PC-3 (cell line): ENCODE data around the gene ACER3. TPM values are rescaled to one million over a fixed set of nuclear protein-coding genes. Genes with fewer than 3 reads are reported as not detected.

Experiments
- ATAC-seq: fragments of 200-7000 bp; cut with Tn5 transposase; 2 replicates; pipeline ENCODE4 v1.9.1; 2020; ENCODE audit warnings: mild to moderate bottlenecking, moderate library complexity
- BruUV-seq: library from RNA; stranded (reverse); fragments of 400-500 nt; replicated peaks from 2 replicates; lab custom pipeline; 2021; lab: Mats Ljungman, UMichigan
- CTCF ChIA-PET: fragments of 300-600 bp; sonication (Branson Sonifier 250); formaldehyde crosslinking; loops from one replicate; lab custom pipeline; 2022; ENCODE audit warnings: antibody characterized with exemption; lab: Charles Lee
- POLR2A ChIA-PET: fragments of 300-600 bp; sonication (Branson Sonifier 250); formaldehyde crosslinking; loops from one replicate; lab custom pipeline; 2022; ENCODE audit warnings: antibody characterized with exemption; ENCODE audit not compliant: unreplicated experiment; lab: Charles Lee
- DNase-seq: peaks from one replicate; pipeline ENCODE4 v3.0.0-alpha.2; 2015
- H2AFZ ChIP-seq: fragments of 300-600 bp; sonication (generic); 2 replicates; pipeline ENCODE4 v1.6.0; 2016; ENCODE audit warnings: antibody characterized with exemption, low read length
- H3F3A ChIP-seq: fragments of 300-600 bp; sonication (generic); one replicate; pipeline ENCODE4 v1.6.0; 2017; ENCODE audit warnings: antibody characterized with exemption, low read length, control low read depth, mild to moderate bottlenecking; ENCODE audit not compliant: unreplicated experiment
- H3K27ac ChIP-seq: fragments of 300-600 bp; sonication (generic); 2 replicates; pipeline ENCODE4 v1.5.1; 2016; ENCODE audit warnings: mild to moderate bottlenecking, low read length
- H3K27me3 ChIP-seq: fragments of 300-600 bp; sonication (generic); 2 replicates; pipeline ENCODE4 v1.6.1; 2016; ENCODE audit warnings: low read length, mixed read lengths
- H3K36me3 ChIP-seq: fragments of 300-600 bp; sonication (generic); 2 replicates; pipeline ENCODE4 v1.6.1; 2016; ENCODE audit warnings: low read depth, mixed run types, low read length, mixed read lengths
- H3K4me1 ChIP-seq: fragments of 300-600 bp; sonication (generic); 2 replicates; pipeline ENCODE4 v1.5.1; 2016; ENCODE audit warnings: low read length; ENCODE audit not compliant: insufficient read depth
- H3K4me2 ChIP-seq: fragments of 300-600 bp; sonication (generic); 2 replicates; pipeline ENCODE4 v1.6.0; 2016; ENCODE audit warnings: low read length
- H3K4me3 ChIP-seq: fragments of 300-600 bp; sonication (generic); 2 replicates; pipeline ENCODE4 v1.5.1; 2016; ENCODE audit warnings: mild to moderate bottlenecking, low read length, mixed read lengths
- H3K79me2 ChIP-seq: fragments of 300-600 bp; sonication (generic); 2 replicates; pipeline ENCODE4 v1.6.1; 2017; ENCODE audit warnings: low read length, mixed read lengths
- H3K9ac ChIP-seq: fragments of 300-600 bp; sonication (generic); 2 replicates; pipeline ENCODE4 v1.6.0; 2016; ENCODE audit warnings: mild to moderate bottlenecking, low read length
- H3K9me2 ChIP-seq: fragments of 300-600 bp; sonication (generic); replicated peaks from 2 replicates; pipeline ENCODE4 v1.6.1; 2016; ENCODE audit warnings: mixed run types, low read length, mixed read lengths
- H3K9me3 ChIP-seq: fragments of 300-600 bp; sonication (generic); 2 replicates; pipeline ENCODE4 v1.6.1; 2016; ENCODE audit warnings: low read length, mixed read lengths
- H4K20me1 ChIP-seq: fragments of 300-600 bp; sonication (generic); 2 replicates; pipeline ENCODE4 v1.6.1; 2016; ENCODE audit warnings: low read length, mixed read lengths
- CTCF ChIP-seq: fragments of 300-600 bp; sonication (generic); conservative IDR thresholded peaks from 2 replicates; pipeline ENCODE4 v1.5.1; 2017; ENCODE audit warnings: antibody characterized with exemption, low read depth, mild to moderate bottlenecking, low read length
- EZH2 ChIP-seq: fragments of 300-600 bp; sonication (generic); IDR thresholded peaks from one replicate; pipeline ENCODE4 v1.6.1; 2017; ENCODE audit warnings: antibody characterized with exemption, mild to moderate bottlenecking, low read length; ENCODE audit not compliant: unreplicated experiment
- EZH2phosphoT487 ChIP-seq: fragments of 300-600 bp; sonication (generic); IDR thresholded peaks from 2 replicates; pipeline ENCODE4 v1.6.1; 2018; ENCODE audit warnings: mild to moderate bottlenecking, antibody characterized with exemption, low read length, borderline replicate concordance
- intact Hi-C: fragments of 100-400 bp; cut with micrococcal nuclease; formaldehyde crosslinking; loops from 2 replicates; pipeline ENCODE4 v1.9.0; 2023
- total RNA-seq: library from RNA; depleted of rRNA; stranded (reverse); fragments of >200 nt; gene quantifications from 2 replicates; pipeline ENCODE4 v1.2.3, GENCODE V29; 2014

The ACER3 gene
- total RNA-seq, 1 experiment from 2014 or later = 17.3 TPM

GRCh38 chr11:76916712-76917111 is 56.0 kb downstream of the ACER3 start:
- no peaks in the 10 kb centered on the region for H3K27me3 ChIP-seq
- no peaks in the 10 kb centered on the region for H3F3A ChIP-seq
- ATAC-seq (no peak), DNase-seq (no peak)
- no peaks in the 10 kb centered on the region for H3K9me2 ChIP-seq
- TF ChIP-seq CTCF (no peak), EZH2phosphoT487 (no peak), EZH2 (no peak)
- no peaks in the 10 kb centered on the region for H3K36me3 ChIP-seq
- H4K20me1 ChIP-seq = no peaks in the 10 kb centered on the region
- H3K27ac ChIP-seq = no peak overlapping the region
- H3K4me2 ChIP-seq = no peak overlapping the region
- no peak overlapping the region for H3K9ac ChIP-seq
- ChIA-PET POLR2A (no interaction called here), CTCF (no interaction called here)
- intact Hi-C loops = no loop called here
- no peak overlapping the region for H3K4me3 ChIP-seq
- H3K4me1 ChIP-seq = peaks cover 11% of the 10 kb centered on the region
- H3K79me2 ChIP-seq = no peaks in the 10 kb centered on the region
- BruUV-seq = no TSS peak
- H3K9me3 ChIP-seq = no peaks in the 10 kb centered on the region
- no peak overlapping the region for H2AFZ ChIP-seq

GRCh38 chr11:76918941-76919386 is 58.2 kb downstream of the ACER3 start:
- CTCF ChIA-PET = interaction anchor here (0.5 to 3.2 kb wide), 19 partner anchors 42 to 624 kb away, joined by 3 to 52 read pairs (median 6); no protein-coding TSS in a partner anchor
- peaks cover 20% of the 10 kb centered on the region for H3K4me1 ChIP-seq
- H3K9me3 ChIP-seq = no peaks in the 10 kb centered on the region
- H3F3A ChIP-seq = no peaks in the 10 kb centered on the region
- POLR2A ChIA-PET = interaction anchor here (0.6 kb wide), 1 partner anchor 101 kb away, joined by 5 read pairs; no protein-coding TSS in a partner anchor
- no peaks in the 10 kb centered on the region for H3K27me3 ChIP-seq
- TF ChIP-seq CTCF (peak; percentile 94), EZH2 (no peak), EZH2phosphoT487 (no peak)
- H3K27ac ChIP-seq = no peak overlapping the region
- H2AFZ ChIP-seq = no peak overlapping the region
- H3K9ac ChIP-seq = no peak overlapping the region
- H3K4me2 ChIP-seq = peak overlapping the region; percentile 20
- no TSS peak for BruUV-seq
- H3K36me3 ChIP-seq = no peaks in the 10 kb centered on the region
- no peak overlapping the region for H3K4me3 ChIP-seq
- DNase-seq = peak; percentile 82
- H4K20me1 ChIP-seq = no peaks in the 10 kb centered on the region
- no peaks in the 10 kb centered on the region for H3K79me2 ChIP-seq
- intact Hi-C loops = loop anchor here (1.0 to 2.0 kb wide), 4 partner anchors 58 to 185 kb away; partner anchors contain the start of gene ACER3
- H3K9me2 ChIP-seq = no peaks in the 10 kb centered on the region
- peak; percentile 72 for ATAC-seq

GRCh38 chr11:76919467-76919866 is 58.7 kb downstream of the ACER3 start:
- peaks cover 20% of the 10 kb centered on the region for H3K4me1 ChIP-seq
- intact Hi-C loops = loop anchor here (1.0 to 2.0 kb wide), 4 partner anchors 59 to 185 kb away; partner anchors contain the start of gene ACER3
- no peaks in the 10 kb centered on the region for H3K9me2 ChIP-seq
- H3K9me3 ChIP-seq = no peaks in the 10 kb centered on the region
- no peaks in the 10 kb centered on the region for H3F3A ChIP-seq
- H3K27ac ChIP-seq = no peak overlapping the region
- POLR2A ChIA-PET = no interaction called here
- no peaks in the 10 kb centered on the region for H4K20me1 ChIP-seq
- H3K36me3 ChIP-seq = no peaks in the 10 kb centered on the region
- TF ChIP-seq EZH2 = no peak
- no peak for TF ChIP-seq CTCF
- no peak for TF ChIP-seq EZH2phosphoT487
- ATAC-seq (no peak), DNase-seq (no peak)
- H2AFZ ChIP-seq = no peak overlapping the region
- no peaks in the 10 kb centered on the region for H3K79me2 ChIP-seq
- CTCF ChIA-PET = interaction anchor here (0.6 to 3.2 kb wide), 26 partner anchors 15 to 870 kb away, joined by 3 to 52 read pairs (median 6); no protein-coding TSS in a partner anchor
- no peaks in the 10 kb centered on the region for H3K27me3 ChIP-seq
- H3K4me3 ChIP-seq = no peak overlapping the region
- H3K4me2 ChIP-seq = no peak overlapping the region
- no peak overlapping the region for H3K9ac ChIP-seq
- BruUV-seq = no TSS peak
